GM18909 (cell line): ENCODE results near the gene RGPD3.
"Not testable (repeated sequence)": the region's sequence is repeated elsewhere in the genome, so short reads cannot be mapped to it uniquely, and the experiment has no call there.

Experiments
- ATAC-seq: cut with Tn5 transposase; IDR thresholded peaks from one replicate; pipeline ENCODE4 v1.9.1; 2021; ENCODE audit warnings: mild to moderate bottlenecking; ENCODE audit not compliant: unreplicated experiment, poor library complexity

RGPD3 gene

GRCh38 chr2:106468107-106468506, at the start of gene RGPD3:
Gene RGPD3, minus strand, starts transcription at chr2:106468413. Its CDS starts 125 bp downstream, at chr2:106468288.
- ATAC-seq, result not testable (repeated sequence)

- ATAC-seq, result no peak
These were observed 49.1 kb upstream of the RGPD3 start for GRCh38 chr2:106517329-106517728.

- no peak for ATAC-seq
These were observed 48.7 kb upstream of the RGPD3 start for GRCh38 chr2:106516864-106517263.

- ATAC-seq, result no peak
These were observed 48.2 kb upstream of the RGPD3 start for GRCh38 chr2:106516436-106516835.

GRCh38 chr2:106514827-106515226, 46.6 kb upstream of the RGPD3 start:
- ATAC-seq, result not testable (repeated sequence)

DNA sequence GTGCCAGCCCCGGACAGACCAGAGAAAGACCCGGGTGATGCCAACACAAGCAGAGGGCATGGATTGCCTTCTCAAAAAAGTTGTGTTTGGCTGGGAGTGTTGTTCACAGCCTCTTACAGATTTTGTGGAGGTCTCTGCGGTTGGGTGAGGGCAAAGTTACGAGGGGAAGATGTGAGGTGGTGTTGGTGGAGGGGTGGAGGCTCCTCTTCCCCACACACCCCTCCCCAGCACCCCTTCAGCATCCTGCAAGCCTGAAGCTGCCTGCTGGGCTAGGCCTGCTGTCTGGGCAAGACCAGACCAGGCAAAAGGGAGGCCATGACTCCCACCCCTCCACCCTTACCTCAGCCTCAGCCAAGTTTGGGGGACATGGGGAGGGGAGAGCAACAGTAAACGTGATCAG, 45.2 kb upstream of the RGPD3 start:
- ATAC-seq, result not testable (repeated sequence)

GRCh38 chr2:106511934-106512333, 43.7 kb upstream of the RGPD3 start:
- not testable (repeated sequence) for ATAC-seq

DNA sequence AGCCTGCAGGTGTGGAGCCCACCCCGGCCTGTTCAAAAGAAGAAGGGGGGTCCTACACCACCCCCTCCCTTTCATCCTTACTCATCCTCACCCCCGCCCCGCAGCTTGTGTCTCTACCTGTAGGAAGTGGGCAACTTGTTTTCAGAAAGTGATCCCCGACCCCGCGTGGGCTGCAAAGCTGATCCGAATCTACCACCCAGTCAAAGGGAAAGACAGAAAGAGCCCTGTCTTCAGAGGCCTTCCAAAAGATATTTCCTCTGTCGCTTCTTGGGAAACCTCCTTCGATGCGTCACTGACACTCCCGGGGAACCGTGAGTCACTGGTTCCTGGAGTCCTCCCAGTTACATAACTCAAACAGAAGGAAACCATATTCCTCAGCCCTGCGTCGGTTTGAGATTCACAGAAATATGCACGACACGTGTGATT, 43.3 kb upstream of the RGPD3 start:
- ATAC-seq, result not testable (repeated sequence)

DNA sequence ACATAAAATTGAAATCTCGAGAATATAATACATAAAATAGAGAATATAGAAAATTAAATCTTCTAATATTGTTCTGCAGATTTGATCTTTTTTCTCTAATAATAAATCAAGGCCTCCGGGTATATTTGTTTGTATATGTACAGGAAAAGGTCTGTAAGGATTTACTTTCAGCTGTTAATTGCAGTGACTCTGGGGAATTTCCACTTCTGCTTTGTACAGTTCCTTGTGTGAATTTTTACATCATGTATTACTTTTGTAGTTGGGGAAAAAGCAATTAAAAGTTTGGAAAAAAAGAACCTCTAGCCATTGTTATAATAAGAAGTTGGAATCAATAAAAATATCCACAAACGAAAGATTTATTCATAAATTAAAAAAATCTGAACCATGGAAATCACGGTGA, 42.6 kb upstream of the RGPD3 start:
- not testable (repeated sequence) for ATAC-seq

GRCh38 chr2:106509374-106509770, 41.2 kb upstream of the RGPD3 start:
- ATAC-seq, result not testable (repeated sequence)

- ATAC-seq, result not testable (repeated sequence)
These were observed 40.6 kb upstream of the RGPD3 start for GRCh38 chr2:106508660-106509373.

DNA sequence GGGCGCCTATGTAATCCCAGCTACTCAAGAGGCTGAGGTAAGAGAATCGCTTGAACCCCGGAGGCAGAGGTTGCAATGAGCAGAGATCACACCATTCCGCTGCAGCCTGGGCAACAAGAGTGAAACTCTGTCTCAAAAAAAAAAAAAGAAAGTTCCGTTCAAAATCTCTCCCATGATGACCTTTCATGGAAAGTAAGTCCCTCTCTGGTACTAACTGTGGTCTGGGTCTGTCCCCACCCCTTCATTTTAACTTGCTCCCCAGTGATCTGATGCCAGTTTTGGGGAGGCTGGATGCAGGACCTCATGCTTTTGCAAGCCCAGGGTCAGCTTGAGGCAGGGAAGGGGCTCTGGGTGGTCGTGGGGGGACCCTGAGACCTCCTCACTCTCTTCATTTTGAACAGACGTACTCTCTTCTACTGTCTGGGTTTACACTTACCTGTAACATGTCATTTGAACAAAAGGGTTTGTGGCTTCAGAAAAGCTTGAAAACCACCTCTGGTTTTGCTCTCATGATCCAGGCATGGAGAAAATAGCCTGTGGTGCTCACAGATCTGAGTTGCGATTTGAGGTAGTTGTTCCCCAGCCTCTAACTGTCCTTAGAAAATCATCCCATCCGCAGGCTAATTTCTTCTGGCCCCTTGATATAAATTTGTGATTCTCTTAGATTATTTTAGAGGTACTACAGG, 37.9 kb upstream of the RGPD3 start:
- ATAC-seq, result not testable (repeated sequence)

DNA sequence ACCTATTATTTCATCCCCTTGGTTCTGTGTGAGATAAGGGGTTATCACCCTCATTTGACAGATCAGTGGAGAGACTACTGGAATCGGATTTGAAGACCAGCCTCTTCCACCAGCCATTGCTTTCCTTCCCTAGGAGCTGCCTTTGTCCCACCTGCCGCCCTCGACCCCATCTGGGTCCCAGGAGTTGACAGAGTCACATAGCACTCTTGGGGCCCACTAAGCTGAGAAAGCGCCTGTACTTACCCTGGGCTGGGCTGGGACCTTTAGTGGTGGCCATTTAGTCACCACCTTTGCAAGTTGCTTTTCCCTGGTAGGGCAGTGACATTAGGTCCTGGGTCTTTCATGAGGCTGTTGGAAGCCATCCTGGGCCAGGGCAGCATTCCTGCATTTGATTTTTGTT, 36.6 kb upstream of the RGPD3 start:
- not testable (repeated sequence) for ATAC-seq

DNA sequence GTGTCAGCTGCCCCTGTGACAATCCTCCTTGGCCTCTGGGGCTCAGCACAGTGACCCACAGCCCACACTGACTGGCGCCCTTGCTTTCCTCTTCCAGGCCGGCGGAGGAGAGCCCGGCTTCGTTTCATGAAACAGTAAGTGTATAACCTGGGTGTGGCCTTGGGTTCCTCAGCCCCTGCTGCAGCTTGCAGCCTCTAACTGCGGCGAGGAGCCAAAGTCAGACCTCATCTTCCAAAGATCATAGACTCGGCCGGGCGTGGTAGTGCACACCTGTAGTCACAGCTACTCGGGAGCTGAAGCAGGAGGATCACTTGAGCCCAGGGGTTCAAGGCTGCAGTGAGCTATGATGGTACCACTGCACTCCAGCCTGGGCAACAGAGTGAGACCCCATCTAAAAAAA, 36.0 kb upstream of the RGPD3 start:
- ATAC-seq, result not testable (repeated sequence)

DNA sequence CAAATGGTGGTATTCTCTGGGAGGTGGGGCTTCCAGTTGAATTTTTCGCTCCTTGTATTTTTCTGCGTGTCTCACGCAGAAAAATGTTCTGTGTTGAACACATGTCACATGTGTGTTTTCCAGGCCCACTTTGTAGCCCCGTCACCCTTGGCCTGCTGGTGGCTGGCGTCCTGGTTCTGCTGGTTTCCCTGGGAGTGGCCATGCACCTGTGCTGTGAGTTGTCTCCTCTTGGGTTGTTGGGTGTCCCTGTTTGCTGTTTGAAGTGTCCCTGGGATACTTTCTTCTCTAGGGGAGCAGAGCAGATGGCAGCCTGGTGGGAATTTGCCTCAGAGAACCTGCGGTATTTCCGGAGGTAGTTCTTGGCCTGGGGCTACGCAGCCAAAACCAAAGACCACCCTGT, 34.1 kb upstream of the RGPD3 start:
- ATAC-seq, result not testable (repeated sequence)

- not testable (repeated sequence) for ATAC-seq
These were observed 32.1 kb upstream of the RGPD3 start for GRCh38 chr2:106500350-106500749.

- not testable (repeated sequence) for ATAC-seq
These were observed 30.3 kb upstream of the RGPD3 start for GRCh38 chr2:106498549-106498948.

DNA sequence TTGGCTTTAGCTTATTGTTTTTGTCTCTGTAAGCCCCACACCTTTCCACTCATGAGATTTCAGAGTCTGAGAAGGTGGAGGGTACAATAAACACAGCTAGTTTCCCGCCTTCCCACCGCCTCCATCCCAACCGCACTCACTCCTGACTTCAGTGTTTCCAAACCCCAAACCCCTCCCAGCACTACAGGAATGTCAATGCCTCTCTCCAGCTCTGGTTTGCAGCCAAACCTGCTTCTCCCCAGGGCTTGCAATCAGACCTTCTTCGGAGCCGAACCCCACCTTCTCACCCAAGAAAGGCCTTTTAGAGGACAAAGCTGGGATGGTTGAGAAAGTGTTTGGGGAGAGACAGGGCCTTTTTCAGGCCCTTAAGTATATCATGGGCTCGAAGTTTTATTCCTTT, 24.7 kb upstream of the RGPD3 start:
- ATAC-seq, result not testable (repeated sequence)

DNA sequence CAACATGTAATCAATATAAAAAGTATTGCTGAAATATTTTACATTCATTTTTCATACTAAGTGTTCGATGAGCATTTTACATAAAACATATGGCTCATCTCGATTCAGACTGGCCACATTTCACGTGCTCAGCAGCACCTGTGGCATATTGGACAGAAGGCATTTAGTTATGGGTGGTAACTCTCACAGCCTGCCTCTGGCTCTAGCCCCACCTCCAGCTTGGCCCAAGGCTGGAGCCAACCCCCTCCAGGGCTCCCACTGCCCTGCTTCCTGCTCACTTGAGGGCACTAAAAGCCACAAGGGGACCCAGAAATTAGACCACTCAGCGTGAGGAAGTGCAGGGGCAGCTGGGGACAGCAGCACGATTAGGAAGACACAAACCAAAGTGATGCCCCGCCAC, 24.2 kb upstream of the RGPD3 start:
- ATAC-seq, result not testable (repeated sequence)

DNA sequence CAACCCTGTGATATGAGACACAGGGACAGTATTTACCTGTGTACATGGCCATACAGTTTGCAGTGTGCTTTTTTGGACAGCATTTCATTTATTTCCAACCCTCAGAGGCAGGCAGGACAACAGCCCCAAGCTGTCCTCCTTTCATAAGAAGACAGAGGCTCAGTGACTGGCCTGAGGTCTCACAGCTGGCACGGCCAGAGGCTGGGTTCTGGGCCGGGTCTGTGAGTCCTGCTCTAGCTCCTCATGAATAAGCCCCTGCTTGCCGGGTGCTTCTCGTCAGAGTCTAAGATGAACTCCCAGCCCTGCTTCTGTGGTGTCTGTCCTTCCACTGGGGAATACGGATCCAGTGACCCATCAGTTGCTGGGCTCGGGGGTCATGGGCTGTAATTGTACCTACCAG, 21.5 kb upstream of the RGPD3 start:
- not testable (repeated sequence) for ATAC-seq

- not testable (repeated sequence) for ATAC-seq
These were observed 19.4 kb upstream of the RGPD3 start for GRCh38 chr2:106487386-106488191.
